GM23338 (cell line): ENCODE results near the gene PIK3AP1. TPM values are rescaled to one million over a fixed set of nuclear protein-coding genes. Genes with fewer than 3 reads are reported as not detected.

Source experiments
- ATAC-seq: fragments of 200-7000 bp; cut with Tn5 transposase; 3 replicates; pipeline ENCODE4 v1.9.1; 2020
- DNase-seq: peaks from one replicate; pipeline ENCODE4 v3.0.0-alpha.2; 2015; ENCODE audit warnings: low spot score
- H2AFZ ChIP-seq: fragments of 200-600 bp; sonication (generic); 2 replicates; pipeline ENCODE4 v1.8.0; 2016; ENCODE audit warnings: antibody characterized with exemption, mild to moderate bottlenecking, moderate library complexity
- H3F3A ChIP-seq: fragments of 200-600 bp; sonication (generic); replicated peaks from 2 replicates; pipeline ENCODE4 v1.8.0; 2017; ENCODE audit warnings: antibody characterized with exemption, mixed run types, low read depth
- H3K27ac ChIP-seq: fragments of 200-600 bp; sonication (generic); 2 replicates; pipeline ENCODE4 v1.6.1; 2016; ENCODE audit warnings: low read depth
- H3K27me3 ChIP-seq: fragments of 200-600 bp; sonication (generic); 2 replicates; pipeline ENCODE4 v1.8.0; 2016; ENCODE audit warnings: mild to moderate bottlenecking, mixed run types, moderate library complexity; ENCODE audit not compliant: insufficient read depth
- H3K36me3 ChIP-seq: fragments of 200-600 bp; sonication (generic); 2 replicates; pipeline ENCODE4 v1.8.0; 2016; ENCODE audit warnings: mild to moderate bottlenecking; ENCODE audit not compliant: insufficient read depth
- H3K4me1 ChIP-seq: fragments of 200-600 bp; sonication (generic); 2 replicates; pipeline ENCODE4 v1.8.0; 2016; ENCODE audit warnings: mild to moderate bottlenecking, moderate library complexity; ENCODE audit not compliant: insufficient read depth
- H3K4me2 ChIP-seq: fragments of 200-600 bp; sonication (generic); 2 replicates; pipeline ENCODE4 v1.7.1; 2017; ENCODE audit warnings: mixed run types
- H3K4me3 ChIP-seq: fragments of 200-600 bp; sonication (generic); 2 replicates; pipeline ENCODE4 v1.6.1; 2016; ENCODE audit warnings: mixed run types
- H3K79me2 ChIP-seq: fragments of 200-600 bp; sonication (generic); replicated peaks from 2 replicates; pipeline ENCODE4 v1.8.0; 2017; ENCODE audit warnings: mild to moderate bottlenecking; ENCODE audit not compliant: insufficient read depth
- H3K9me2 ChIP-seq: fragments of 200-600 bp; sonication (generic); 2 replicates; pipeline ENCODE4 v1.8.0; 2017; ENCODE audit not compliant: insufficient read depth
- H4K20me1 ChIP-seq: fragments of 200-600 bp; sonication (generic); replicated peaks from 2 replicates; pipeline ENCODE4 v1.8.0; 2017; ENCODE audit warnings: mild to moderate bottlenecking; ENCODE audit not compliant: insufficient read depth
- H3K27ac Mint-ChIP-seq: 2 replicates; pipeline ENCODE4 v1.8.0; 2020; ENCODE audit warnings: inconsistent platforms, mild to moderate bottlenecking, moderate library complexity, mixed read lengths
- H3K27me3 Mint-ChIP-seq: 3 replicates; pipeline ENCODE4 v1.8.0; 2022; ENCODE audit warnings: low read depth, mild to moderate bottlenecking, moderate library complexity, mixed read lengths, inconsistent platforms; ENCODE audit not compliant: insufficient read depth, poor library complexity
- H3K36me3 Mint-ChIP-seq: 3 replicates; pipeline ENCODE4 v1.8.0; 2021; ENCODE audit warnings: low read depth, mild to moderate bottlenecking, inconsistent platforms, moderate library complexity, mixed read lengths
- H3K4me1 Mint-ChIP-seq: 3 replicates; pipeline ENCODE4 v1.8.0; 2020; ENCODE audit warnings: mild to moderate bottlenecking, inconsistent platforms, mixed read lengths
- H3K4me3 Mint-ChIP-seq: 3 replicates; pipeline ENCODE4 v1.8.0; 2021; ENCODE audit warnings: moderate library complexity, mild to moderate bottlenecking, inconsistent platforms, mixed read lengths
- H3K9me3 Mint-ChIP-seq: 3 replicates; pipeline ENCODE4 v1.8.0; 2020; ENCODE audit warnings: moderate library complexity, mild to moderate bottlenecking, inconsistent platforms, mixed read lengths
- CREB1 ChIP-seq: fragments of 250-450 bp; sonication (Bioruptor Pico); IDR thresholded peaks from 2 replicates; pipeline ENCODE4 v1.5.0; 2020; ENCODE audit warnings: low read depth, mild to moderate bottlenecking, moderate library complexity
- ETS1 ChIP-seq: IDR thresholded peaks from 2 replicates; pipeline ENCODE4 v1.6.1; 2016; ENCODE audit warnings: antibody characterized with exemption
- NANOG ChIP-seq: IDR thresholded peaks from 2 replicates; pipeline ENCODE4 v1.6.1; 2016; ENCODE audit warnings: antibody characterized with exemption, borderline replicate concordance
- polyA plus RNA-seq: library from polyadenylated mRNA; unstranded; fragments of >200 nt; fragmentation: Nextera tagmentation; extraction: Ambion mirVana; gene quantifications from 2 replicates; pipeline ENCODE4 v1.2.1, GENCODE V29; 2016
- total RNA-seq: library from RNA; depleted of rRNA; stranded (reverse); fragments of >200 nt; shearing (Covaris generic); gene quantifications from 2 replicates; pipeline ENCODE4 v1.2.3, GENCODE V29; 2014
- TF ChIP-seq, protein P1 (sequence below): fragments of 250-450 bp; sonication (Bioruptor Pico); IDR thresholded peaks from 2 replicates; pipeline ENCODE4 v1.5.0; 2020; ENCODE audit warnings: mild to moderate bottlenecking, moderate library complexity
- TF ChIP-seq, protein P2 (sequence below): IDR thresholded peaks from one replicate; pipeline ENCODE4 v1.6.1; 2018; ENCODE audit warnings: antibody characterized with exemption; ENCODE audit not compliant: unreplicated experiment

PIK3AP1 gene
- total and polyA plus RNA-seq, 2 experiments from 2014 or later: 0.65 to 2.3 TPM

- TF ChIP-seq, protein P1, sequence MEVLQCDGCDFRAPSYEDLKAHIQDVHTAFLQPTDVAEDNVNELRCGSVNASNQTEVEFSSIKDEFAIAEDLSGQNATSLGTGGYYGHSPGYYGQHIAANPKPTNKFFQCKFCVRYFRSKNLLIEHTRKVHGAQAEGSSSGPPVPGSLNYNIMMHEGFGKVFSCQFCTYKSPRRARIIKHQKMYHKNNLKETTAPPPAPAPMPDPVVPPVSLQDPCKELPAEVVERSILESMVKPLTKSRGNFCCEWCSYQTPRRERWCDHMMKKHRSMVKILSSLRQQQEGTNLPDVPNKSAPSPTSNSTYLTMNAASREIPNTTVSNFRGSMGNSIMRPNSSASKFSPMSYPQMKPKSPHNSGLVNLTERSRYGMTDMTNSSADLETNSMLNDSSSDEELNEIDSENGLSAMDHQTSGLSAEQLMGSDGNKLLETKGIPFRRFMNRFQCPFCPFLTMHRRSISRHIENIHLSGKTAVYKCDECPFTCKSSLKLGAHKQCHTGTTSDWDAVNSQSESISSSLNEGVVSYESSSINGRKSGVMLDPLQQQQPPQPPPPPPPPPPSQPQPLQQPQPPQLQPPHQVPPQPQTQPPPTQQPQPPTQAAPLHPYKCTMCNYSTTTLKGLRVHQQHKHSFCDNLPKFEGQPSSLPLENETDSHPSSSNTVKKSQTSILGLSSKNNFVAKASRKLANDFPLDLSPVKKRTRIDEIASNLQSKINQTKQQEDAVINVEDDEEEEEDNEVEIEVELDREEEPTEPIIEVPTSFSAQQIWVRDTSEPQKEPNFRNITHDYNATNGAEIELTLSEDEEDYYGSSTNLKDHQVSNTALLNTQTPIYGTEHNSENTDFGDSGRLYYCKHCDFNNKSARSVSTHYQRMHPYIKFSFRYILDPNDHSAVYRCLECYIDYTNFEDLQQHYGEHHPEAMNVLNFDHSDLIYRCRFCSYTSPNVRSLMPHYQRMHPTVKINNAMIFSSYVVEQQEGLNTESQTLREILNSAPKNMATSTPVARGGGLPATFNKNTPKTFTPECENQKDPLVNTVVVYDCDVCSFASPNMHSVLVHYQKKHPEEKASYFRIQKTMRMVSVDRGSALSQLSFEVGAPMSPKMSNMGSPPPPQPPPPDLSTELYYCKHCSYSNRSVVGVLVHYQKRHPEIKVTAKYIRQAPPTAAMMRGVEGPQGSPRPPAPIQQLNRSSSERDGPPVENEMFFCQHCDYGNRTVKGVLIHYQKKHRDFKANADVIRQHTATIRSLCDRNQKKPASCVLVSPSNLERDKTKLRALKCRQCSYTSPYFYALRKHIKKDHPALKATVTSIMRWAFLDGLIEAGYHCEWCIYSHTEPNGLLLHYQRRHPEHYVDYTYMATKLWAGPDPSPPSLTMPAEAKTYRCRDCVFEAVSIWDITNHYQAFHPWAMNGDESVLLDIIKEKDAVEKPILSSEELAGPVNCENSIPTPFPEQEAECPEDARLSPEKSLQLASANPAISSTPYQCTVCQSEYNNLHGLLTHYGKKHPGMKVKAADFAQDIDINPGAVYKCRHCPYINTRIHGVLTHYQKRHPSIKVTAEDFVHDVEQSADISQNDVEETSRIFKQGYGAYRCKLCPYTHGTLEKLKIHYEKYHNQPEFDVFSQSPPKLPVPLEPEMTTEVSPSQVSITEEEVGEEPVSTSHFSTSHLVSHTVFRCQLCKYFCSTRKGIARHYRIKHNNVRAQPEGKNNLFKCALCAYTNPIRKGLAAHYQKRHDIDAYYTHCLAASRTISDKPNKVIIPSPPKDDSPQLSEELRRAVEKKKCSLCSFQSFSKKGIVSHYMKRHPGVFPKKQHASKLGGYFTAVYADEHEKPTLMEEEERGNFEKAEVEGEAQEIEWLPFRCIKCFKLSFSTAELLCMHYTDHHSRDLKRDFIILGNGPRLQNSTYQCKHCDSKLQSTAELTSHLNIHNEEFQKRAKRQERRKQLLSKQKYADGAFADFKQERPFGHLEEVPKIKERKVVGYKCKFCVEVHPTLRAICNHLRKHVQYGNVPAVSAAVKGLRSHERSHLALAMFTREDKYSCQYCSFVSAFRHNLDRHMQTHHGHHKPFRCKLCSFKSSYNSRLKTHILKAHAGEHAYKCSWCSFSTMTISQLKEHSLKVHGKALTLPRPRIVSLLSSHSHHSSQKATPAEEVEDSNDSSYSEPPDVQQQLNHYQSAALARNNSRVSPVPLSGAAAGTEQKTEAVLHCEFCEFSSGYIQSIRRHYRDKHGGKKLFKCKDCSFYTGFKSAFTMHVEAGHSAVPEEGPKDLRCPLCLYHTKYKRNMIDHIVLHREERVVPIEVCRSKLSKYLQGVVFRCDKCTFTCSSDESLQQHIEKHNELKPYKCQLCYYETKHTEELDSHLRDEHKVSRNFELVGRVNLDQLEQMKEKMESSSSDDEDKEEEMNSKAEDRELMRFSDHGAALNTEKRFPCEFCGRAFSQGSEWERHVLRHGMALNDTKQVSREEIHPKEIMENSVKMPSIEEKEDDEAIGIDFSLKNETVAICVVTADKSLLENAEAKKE (CRISPR knock-in tag): no peak
- no peak for TF ChIP-seq CREB1 (CRISPR knock-in tag)
- no peak for TF ChIP-seq NANOG
- no peak for TF ChIP-seq ETS1
Measured at GRCh38 chr10:96636551-96636950, 83.8 kb downstream of the PIK3AP1 start (continued).

DNA sequence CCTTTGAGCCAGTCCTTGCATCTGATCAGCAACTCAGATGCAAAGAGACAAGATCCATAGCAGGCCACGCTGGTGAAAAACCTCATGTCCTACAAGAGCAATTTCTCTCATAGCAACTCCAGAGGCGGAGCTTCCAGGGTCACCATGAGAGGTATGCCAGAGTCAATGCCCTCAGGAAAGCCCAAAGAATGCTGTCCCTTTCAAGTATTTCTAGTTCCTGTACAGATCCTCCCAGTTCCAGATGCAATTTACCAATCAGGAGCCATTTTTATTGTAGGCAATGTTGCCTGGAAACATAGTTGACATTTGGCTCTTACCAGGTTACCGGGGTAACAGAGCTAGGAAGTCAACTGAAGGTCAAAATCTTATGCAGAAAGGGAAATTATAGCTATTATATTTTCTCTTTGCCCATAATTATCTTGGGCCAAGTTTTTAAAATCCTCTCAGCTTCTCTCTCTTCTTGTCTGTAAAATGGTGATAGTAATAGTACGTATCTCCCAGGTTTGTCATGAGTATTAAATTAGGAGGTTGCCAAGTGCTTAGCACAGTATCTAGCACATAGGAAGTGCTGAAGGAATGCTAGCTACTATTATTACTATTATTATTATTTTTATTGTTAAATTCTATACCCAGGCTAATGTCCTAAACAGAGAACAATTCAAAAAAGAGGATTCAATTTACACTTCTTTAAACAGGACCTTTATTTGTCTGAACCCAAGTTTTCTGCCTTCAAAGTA lies 87.2 kb downstream of the PIK3AP1 start:
- Histone ChIP-seq H3K4me1 (no peaks in the 10 kb centered on the region), H2AFZ (no peak overlapping the region), H3K4me2 (no peak overlapping the region), H3K79me2 (no peaks in the 10 kb centered on the region), H3K27ac (no peak overlapping the region), H3K9me2 (no peaks in the 10 kb centered on the region), H4K20me1 (no peaks in the 10 kb centered on the region), H3K36me3 (no peaks in the 10 kb centered on the region), H3F3A (no peaks in the 10 kb centered on the region), H3K27me3 (no peaks in the 10 kb centered on the region), H3K4me3 (no peak overlapping the region)
- Mint-ChIP-seq H3K4me3 (no peak overlapping the region), H3K9me3 (no peaks in the 10 kb centered on the region), H3K27me3 (no peaks in the 10 kb centered on the region), H3K27ac (no peak overlapping the region), H3K36me3 (no peaks in the 10 kb centered on the region), H3K4me1 (no peaks in the 10 kb centered on the region)
- ATAC-seq: no peak
- DNase-seq: peak; percentile 37
- no peak for TF ChIP-seq NANOG
- TF ChIP-seq, protein P2, sequence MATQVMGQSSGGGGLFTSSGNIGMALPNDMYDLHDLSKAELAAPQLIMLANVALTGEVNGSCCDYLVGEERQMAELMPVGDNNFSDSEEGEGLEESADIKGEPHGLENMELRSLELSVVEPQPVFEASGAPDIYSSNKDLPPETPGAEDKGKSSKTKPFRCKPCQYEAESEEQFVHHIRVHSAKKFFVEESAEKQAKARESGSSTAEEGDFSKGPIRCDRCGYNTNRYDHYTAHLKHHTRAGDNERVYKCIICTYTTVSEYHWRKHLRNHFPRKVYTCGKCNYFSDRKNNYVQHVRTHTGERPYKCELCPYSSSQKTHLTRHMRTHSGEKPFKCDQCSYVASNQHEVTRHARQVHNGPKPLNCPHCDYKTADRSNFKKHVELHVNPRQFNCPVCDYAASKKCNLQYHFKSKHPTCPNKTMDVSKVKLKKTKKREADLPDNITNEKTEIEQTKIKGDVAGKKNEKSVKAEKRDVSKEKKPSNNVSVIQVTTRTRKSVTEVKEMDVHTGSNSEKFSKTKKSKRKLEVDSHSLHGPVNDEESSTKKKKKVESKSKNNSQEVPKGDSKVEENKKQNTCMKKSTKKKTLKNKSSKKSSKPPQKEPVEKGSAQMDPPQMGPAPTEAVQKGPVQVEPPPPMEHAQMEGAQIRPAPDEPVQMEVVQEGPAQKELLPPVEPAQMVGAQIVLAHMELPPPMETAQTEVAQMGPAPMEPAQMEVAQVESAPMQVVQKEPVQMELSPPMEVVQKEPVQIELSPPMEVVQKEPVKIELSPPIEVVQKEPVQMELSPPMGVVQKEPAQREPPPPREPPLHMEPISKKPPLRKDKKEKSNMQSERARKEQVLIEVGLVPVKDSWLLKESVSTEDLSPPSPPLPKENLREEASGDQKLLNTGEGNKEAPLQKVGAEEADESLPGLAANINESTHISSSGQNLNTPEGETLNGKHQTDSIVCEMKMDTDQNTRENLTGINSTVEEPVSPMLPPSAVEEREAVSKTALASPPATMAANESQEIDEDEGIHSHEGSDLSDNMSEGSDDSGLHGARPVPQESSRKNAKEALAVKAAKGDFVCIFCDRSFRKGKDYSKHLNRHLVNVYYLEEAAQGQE: no peak
